UCSD-AML1 (cell line): ENCODE data around the gene TLL1.

ENCODE experiments used
- DNase-seq: peaks from one replicate; lab custom pipeline; 2025; ENCODE audit not compliant: unreplicated experiment; lab: John Stamatoyannopoulos, UW

The TLL1 gene

DNA sequence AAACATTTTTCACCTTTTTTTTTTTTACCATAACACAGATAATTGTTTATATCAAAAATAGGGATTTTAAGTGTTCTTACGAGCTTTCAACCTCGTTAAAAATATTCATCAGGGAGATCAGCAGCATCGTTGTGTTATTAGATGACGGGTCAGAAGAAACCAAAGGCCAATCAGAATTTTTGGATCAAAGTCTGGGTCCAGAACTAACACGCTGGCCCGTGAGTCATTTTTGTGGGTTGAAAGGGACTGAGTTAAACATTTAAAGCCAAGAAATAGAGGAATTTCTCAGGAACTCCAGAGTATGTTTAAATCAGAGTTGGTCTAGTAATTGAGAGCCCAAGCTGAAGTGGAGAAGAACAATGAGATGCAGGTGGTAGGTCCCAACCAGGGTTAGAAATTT, 170.8 kb downstream of the TLL1 start:
- no peak for DNase-seq

DNA sequence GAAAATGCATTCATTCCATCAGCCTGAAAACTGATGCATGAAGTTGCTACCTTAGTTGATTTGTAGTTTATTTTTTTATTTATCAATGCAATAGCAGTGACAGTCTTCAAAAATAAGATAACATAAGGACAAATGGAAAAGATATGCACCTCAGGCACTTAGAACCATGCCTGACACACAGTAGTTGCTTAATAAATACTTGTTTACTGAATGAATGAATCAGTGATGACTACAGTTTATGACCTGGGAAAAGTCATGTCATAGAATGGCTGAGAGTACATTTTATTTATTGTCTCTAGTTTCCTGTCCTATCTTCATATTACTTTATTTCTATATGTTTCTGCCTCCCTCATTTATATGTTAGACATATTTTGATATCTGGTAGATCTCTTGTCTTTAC, 171.8 kb downstream of the TLL1 start:
- no peak for DNase-seq

DNA sequence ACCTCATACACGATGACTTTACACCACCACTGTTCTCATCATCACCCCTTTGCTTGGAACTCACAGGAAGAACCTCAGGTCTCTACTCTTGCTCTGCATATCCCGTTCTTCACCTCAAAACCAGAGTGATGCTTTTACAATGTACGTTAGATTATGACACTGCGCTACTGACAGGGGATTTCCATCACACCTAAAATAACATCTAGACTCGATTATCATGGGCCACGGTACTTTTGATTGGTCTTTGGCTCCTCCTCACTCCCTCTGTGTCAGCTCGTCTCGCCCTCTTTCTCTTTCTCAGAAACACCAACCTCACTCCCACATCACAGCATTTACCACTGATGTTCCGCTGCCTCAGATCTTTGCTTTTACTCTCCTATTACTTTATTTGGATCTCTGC, 172.4 kb downstream of the TLL1 start:
- DNase-seq, result no peak

DNA sequence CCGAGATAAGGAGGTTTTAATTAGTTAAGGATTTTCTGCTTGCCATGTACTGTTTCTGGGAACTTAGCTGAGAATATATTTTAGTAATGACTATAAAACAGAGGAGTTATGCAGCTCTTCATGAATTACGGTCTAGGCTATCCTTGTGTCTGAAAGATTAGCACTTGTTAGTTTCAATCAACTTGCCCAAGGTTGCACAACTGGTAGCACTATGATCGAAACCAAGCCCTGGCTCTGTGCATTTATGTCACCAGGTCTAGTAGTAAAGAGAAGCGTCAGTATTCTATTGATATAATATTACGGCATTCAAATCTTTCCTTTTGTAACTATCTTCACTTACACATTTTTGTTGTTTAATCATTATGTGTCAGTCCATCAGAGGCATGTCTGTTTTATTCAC, 176.0 kb downstream of the TLL1 start:
- no peak for DNase-seq

DNA sequence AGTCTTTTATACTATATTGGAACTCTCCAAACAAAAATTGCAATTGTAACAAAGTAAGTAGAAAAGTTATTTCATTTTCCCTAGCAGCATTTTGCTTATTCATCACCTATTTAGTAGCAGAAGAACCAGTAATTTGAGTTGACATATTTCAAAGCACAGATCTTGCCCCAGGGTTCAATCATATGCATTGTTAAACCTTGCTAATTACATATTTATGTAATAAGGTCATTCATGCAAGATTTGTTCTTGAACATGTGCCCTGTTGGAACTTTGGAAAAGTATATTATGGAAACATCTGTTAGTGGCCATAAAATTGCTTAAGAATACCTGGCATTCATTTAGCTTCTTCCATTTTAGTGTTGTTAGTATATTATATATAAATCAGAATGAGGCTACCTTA, 191.7 kb downstream of the TLL1 start:
- DNase-seq, result no peak

DNA sequence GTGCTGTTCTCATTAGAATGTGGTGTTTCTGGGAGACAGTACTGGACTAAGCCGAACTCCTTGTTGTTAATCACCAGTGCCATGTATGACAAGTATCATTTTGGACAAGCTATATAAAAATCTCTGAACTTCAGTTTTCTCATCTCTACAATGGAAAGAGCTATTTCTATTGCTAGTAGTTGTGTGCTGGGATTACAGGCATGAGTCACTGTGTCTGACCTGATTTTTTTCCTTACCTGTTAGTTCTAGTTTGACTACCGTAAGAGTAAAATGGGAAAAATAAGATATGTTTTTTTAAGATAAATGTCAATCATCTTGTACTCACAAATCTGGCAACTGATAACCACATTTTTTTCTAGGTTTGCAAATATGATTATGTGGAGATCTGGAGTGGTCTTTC, 192.3 kb downstream of the TLL1 start:
- DNase-seq, result no peak

DNA sequence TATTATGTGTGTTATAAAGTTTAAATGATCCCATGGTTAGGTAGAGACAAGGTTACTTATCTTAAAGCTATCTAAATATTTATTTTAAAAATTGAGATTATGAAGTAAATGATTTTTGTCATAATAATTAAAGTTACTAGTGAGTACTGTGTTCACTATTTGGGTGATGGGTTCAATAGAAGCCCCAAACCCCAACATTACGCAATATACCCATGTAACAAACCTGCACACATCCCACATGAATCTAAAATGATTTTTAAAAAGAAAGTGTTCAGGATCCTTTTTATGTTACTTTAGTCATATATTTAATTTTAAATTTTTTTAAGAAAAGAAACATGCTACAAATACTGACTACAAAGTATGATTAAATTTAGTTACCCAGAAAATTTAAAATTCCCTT, 193.9 kb downstream of the TLL1 start:
- DNase-seq, result no peak

DNA sequence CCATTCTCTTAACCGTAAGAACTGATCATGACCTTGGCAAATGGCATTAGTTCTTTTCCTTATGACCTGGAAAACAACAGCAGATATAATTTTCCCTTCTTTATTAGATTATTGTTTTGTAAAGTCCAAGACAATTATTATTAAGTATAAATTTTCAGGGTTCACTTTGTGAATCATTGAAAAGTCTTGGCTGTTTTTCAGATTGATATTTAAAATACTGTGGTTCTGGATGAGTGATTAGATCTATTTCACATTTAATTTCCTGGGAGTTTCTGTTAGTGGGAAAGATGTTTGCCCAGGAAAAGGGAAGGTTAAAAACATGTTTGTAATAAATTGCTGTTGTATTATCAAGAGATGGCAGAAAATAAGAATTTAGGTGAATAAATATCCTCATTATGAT, 194.9 kb downstream of the TLL1 start:
- no peak for DNase-seq

DNA sequence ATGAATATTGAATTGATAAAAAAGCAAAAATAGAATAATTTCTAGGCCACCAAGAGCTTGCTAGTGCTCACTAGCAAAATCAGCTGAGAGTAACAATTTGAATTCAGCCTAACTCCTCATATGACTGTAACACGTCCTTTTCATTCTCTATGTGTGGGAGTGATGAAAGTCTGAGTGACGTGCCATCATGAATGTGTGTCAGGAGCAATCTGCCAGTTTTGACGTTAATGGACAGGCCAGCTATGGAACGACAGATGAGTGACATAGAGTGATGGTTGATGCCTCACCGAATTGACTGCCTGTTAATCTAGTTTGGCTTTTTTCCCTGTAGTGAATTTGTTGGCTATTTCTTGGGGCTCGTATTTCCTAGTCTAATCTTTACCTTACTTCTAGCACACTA, 200.7 kb downstream of the TLL1 start:
- no peak for DNase-seq

DNA sequence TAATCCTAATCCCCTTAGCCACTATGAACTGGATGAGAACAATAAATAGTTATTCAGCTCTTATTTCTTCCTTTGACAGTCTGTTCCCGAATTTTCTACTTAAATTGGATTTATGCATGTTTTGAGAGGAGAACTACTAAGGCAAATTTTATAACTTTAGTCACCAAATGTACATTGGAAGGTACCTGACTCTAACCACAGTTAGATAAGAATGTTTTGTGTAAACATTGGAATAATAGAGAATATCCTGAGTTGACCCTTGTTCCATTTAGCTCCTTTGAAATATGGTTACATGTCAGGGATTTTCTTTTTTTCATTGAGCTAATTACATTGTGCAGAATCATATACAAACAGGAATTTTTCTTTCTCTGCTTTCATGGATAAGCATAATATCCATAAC, 202.6 kb downstream of the TLL1 start:
- DNase-seq, result no peak

DNA sequence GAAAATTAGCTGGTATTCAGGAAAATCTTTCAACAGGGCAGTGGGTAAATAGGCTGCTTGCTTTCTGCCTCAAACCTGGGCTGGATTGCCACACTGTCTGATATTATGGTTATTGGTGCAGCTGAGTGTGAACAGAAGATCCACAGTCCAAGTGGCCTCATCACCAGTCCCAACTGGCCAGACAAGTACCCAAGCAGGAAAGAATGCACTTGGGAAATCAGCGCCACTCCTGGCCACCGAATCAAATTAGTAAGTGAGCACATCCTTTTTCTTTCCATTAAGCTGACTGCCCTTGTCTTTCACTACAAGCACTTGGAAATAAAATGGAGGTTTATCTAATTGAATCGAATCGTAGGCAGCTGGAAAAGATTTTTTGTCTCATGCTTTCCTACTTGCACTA, 204.7 kb downstream of the TLL1 start:
- DNase-seq, result no peak

DNA sequence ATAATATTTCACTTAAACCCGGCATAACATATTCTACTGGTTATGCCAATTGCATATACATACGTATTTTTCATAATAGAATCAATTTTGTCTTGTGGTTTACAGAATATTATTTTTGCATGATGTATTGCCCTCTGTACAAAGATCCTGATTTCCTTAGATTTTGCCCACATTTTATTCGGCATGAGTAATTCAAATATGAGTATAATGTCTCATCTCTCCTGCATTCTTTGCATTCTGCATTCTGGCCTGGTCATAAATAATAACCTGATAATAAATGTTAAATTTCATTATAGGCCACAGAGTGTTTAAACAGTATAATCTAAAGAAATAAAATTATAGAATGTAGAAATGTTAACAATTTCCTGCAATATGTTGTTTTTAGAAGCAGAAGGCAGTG, 205.3 kb downstream of the TLL1 start:
- DNase-seq, result no peak

DNA sequence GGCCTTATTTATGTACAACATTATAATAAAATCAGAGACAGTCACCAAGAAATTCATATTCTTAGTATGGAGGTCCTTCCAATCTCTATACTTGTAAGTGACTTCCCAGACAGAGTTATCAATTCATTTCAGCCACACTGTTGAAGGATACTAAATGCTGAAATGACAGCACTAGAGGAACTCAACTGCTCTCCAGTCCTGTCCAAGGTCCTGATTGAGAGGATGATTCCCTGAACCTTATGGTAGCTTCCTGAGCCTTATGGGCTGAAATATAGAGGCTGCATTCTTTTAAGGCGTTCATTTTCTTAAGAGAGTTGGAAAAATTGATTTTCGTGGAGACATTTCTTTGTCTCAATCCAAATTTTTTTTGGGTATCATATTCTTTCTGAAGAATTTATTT, 205.9 kb downstream of the TLL1 start:
- no peak for DNase-seq

DNA sequence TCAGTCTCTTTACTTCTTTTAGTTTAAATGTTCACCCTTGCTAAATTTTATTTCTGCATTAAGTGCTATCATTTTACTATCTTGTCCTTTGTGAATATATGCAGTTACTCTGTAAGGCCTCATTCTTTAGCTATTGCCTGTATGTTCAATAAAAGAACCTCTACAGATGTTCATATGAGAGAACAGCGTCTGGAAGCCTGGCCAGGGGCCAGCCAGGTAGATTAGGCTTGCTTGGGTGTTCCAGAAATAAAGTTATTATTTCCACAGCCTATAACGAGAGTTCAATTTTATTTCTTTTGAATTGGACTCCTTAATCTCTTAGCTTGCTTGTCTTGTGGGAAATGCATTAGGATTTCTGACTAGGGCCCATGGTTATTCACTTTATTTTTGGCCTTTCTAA, 214.5 kb downstream of the TLL1 start:
- no peak for DNase-seq

DNA sequence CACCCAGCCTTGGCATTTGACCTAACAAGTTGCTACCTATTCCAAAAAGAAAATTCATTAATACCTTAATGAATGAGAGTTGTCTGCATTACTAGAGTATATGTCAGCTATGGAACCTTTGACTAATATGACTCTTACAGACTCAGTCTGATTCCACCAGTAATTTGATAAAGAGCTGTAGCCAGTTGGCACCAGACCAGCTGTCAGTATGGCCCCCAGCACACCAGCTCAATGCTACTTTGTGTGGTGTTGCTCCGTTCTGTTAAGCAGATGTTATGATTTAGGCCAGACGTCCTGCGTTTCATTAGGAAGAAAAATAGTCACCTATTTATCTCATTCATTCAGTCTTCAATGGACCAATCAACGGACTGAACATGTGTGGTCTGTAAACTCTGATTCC, 215.5 kb downstream of the TLL1 start:
- no peak for DNase-seq

DNA sequence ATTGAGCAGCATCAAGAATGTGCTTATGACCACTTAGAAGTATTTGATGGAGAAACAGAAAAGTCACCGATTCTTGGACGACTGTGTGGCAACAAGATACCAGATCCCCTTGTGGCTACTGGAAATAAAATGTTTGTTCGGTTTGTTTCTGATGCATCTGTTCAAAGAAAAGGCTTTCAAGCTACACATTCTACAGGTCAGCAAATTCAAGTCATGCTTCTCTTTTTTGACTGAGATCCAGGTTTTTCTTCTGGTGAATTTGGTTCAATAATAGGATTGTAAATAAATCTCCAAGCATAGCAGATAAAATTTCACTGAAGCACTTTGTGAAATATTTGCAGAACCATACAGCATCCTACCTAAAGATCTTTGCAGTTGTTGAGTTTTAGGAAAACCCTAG, 218.1 kb downstream of the TLL1 start:
- DNase-seq, result no peak

DNA sequence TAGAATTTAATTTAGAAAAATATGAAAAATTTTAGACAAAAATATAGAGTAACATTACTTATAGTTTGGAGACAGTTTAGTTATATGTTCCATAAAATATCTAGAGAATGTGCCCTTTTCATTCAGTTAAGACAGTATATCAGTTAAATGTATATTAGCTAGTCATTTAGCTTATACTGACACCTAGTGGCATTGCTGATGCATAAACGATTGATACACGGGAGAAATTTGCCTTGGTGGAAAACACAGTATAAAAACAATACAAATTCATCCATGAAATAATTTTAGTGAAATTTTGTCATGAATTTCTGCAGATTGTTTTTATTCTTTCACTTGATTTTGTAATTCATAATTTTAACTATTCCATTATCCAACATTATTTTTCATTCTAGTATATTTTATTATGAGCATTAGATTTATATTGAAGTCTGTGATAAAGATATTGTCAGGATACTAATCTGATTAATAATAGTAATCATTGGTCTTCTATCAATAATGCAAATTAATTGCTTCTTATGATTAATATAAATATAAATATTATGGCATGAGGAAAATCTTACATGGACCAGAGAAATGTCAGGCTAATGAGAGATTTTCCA, 219.0 kb downstream of the TLL1 start:
- DNase-seq, result no peak

DNA sequence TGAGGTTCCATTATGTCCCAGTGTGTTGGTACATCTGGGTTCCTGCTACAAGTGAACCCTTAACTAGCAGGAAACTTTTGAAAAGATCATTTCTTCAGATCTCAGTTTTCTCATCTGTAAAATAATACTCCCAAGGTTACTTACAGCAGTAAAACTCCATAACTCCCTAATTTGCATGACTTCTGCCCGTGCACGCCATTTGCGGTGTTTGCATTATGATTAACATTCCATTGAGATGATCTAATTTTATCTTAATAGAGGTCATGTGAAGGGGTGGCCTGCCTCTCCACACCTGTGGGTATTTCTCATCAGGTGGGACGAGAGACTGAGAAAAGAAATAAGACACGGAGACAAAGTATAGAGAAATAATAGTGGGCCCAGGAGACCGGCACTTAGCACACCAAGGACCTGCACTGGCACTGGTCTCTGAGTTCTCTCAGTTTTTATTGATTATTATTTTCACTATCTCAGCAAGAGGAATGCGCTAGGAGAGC, 219.8 kb downstream of the TLL1 start:
- no peak for DNase-seq

DNA sequence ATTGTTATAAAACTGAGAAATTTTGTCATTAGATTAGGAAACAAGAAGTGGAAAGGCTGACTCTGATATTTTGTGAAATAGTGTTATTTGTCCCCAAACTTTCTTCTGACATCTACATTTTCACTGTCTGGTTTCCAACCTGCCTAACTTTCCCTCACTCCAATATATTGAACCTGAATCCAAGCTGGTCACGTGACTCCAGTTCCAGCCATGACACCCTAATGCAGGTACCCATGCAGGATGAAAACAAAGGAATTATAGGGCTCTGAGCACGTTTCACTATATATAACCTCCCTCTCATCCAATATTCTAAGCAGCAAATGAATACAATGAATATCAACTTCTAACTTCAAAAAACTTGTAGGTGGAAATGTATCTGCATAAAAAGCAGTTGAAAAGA, 231.6 kb downstream of the TLL1 start:
- no peak for DNase-seq

DNA sequence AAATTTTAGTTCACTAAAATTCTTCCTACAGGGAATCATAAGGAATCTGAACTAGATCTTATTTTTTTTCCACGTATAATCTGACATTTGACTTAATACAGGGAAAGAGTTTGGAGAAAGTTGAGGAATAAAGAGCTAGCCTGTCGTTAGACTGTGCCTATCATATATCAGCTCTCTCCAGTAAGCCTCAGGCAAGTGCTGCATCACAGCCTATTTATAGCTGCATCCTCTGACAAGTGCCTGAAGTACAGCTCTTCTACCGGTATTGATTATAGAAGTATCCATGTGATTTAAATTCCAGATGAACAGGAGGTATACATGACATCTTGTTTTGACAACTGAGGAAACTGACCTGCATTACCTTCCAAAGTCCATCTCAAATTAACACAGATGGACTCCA, 248.9 kb downstream of the TLL1 start:
- no peak for DNase-seq

DNA sequence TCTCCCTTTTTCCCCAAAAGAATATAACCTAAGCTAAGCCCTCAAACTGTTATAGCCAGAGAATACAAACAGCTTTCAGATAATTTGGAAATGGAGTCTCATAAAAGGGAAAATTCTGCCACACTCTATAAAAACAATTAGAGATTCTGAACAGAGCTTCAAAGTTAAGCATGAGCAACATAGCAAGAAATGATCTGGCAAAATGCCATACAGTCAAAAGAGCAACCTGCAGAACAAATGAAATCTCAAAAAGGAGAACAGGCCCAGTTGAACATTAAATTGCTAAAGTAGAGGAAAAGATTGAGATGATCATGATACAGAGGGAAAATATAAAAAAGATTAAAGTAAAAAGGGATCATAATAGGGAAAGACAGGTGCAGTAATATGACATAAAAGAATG, 250.5 kb downstream of the TLL1 start:
- DNase-seq, result no peak

DNA sequence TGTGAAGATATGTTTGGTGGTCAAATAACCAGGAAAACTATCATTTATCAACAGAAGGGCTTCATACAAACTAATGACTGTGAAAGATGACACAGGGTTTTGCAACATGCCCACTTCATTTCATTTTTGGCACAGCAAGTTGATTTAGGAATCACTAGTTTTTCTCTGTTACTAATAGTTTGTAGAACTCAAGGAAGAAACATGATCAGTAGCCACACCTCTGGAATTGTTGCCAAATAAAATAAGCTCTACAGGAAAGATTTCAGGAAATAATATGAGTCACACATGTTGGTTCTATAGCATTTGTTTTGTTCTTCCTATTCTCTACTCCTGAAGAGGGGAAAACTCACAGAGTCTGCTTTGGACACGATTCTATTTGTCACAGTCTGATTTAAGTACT, 255.4 kb downstream of the TLL1 start:
- DNase-seq, result no peak

DNA sequence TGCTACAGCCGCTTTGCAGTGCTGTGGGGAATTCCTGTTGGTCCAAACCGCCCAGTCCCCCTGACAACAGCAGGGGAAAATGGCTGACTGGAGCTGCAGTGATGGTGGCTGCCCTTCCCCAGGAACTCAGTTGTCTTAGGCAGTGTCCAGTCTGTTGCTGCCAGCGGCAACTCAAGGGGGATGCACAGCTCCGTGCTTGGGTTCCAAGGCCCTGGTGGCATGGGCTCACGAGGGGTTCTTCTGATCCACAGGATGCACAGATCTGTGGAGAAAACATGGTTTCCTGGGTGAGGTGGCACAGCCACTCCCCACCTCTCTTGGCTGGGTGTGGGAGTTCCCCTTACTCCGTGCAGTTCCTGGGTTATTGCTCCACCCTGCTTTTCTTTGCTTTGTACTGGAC, 261.2 kb downstream of the TLL1 start:
- no peak for DNase-seq

DNA sequence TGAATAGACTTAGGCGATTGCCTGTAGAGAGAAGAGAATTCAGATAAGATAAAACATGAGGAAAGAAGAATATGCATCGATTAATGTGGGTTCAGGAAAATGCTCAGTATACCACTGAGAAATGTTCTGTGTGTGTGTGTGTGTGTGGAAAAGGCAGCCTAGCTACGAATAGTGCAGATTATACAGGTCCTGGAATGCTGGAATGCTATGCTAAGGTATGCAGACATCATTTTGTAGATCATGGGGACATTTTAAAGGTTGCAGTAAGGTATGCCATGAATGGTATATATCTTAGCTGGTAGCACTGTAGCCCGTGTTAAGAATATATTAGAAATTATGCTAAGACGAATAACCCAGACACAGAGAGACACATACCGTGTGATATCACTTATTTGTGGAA, 267.9 kb downstream of the TLL1 start:
- DNase-seq, result no peak
